ENCODE data around the gene SF1.

The SF1 gene

DNA sequence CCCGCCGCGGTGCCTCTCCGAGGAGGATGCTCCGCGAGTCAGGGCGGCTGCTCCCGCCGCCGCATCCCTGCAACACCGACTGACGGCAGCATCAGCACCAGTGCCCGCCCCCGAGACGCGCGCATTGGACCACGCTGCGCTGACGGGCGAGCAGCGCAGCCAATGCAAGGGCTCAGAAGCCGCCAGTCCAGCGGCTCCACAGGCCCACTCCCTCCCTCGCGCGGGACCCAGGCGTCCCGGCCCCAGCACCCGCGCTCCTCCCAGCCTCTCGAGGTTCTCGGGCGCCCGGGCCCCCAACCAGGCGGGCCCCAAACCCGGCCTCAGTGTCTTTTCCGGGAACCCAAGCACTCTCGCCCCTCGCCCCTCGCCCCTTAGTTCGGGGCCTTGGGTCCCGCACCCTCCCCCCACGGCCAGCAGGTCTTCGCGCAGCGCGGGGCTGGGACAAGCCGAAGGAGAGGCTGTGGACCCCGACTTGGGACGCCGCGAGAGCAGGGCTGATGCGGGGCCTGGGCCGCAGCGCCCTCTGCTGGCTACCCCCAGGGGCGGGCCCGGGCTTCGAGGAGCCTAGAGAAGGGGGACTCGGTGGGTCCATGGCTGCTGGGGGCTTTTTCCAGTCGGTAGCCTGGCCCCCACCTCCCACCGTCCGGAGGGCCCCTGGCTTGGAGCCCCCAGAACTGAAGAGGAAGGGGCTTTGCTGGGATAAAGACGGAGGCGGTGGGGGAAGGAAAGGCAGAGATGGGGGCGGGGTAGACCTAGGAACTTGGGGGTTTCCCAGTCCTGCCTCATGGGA, 55.0 kb downstream of the SF1 start, which contains the start of gene NRXN2:
Gene NRXN2 (minus strand): TSS at position 81 of the 790 bp plus-strand sequence. CDS start 9,498 bp downstream, outside the sequence.
- no peak for DNase-seq

DNA sequence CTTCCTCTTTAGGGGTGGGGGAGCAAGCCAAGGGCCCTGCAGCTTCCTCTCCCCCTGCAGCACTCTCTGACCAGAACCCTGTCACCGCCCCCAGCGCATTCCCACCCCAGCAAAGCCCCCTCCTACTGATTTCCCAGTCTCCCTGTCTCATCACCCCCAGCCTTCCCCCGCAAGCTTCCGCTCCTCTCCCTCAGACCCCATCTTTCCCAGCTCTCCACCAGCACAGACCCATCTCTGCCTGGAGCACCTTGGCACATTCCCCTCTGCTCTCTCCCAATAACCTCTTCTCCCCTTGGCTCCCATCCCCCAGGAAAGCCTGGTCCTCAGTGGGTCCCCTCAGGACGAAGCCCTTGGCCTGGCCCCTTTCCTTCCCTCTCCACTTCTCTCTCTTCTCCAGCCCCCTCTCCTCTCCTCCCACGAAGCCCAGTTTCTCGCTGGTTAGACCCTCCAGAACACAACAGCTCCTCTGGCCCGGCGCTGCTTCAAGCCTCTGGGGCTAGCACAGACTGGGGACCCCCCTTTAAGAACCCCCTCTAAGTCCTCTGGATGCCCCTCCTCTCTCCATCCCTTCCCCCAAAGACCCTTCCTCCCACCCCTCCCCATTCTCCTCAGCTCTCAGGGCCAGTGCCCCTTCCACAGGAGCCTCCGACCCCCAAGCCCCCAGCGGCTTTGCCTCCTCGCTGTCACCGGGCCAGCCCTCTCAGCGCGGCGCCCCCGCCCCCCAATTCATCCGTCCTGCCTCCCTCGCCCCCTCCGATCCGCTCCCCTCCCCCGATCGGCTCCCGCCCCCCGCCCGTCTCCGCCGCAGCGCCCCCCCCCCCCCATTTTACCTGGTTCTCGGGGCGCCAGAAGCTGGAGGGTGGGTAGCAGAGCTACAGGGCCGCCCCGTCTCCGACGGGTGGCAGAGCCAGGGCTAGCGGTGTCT, 55.9 kb downstream of the SF1 start:
- no peak for DNase-seq

DNA sequence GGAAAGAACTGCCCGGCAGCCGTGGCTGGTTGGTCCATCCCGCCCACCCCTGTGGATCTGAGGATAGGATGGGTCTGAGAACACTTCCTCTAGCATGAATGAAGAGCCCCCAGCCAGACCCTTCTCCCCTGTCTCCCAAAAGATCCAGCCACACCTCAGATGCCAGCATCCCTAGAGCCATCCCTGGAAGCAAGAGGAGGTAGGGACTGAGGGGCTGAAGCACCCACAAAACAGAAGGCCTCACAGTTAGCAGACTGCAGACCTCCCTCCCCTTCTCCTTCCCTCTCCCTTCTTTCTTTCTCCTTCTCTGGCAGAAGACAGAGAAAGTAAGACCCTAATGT, 57.0 kb downstream of the SF1 start:
- DNase-seq: no peak

DNA sequence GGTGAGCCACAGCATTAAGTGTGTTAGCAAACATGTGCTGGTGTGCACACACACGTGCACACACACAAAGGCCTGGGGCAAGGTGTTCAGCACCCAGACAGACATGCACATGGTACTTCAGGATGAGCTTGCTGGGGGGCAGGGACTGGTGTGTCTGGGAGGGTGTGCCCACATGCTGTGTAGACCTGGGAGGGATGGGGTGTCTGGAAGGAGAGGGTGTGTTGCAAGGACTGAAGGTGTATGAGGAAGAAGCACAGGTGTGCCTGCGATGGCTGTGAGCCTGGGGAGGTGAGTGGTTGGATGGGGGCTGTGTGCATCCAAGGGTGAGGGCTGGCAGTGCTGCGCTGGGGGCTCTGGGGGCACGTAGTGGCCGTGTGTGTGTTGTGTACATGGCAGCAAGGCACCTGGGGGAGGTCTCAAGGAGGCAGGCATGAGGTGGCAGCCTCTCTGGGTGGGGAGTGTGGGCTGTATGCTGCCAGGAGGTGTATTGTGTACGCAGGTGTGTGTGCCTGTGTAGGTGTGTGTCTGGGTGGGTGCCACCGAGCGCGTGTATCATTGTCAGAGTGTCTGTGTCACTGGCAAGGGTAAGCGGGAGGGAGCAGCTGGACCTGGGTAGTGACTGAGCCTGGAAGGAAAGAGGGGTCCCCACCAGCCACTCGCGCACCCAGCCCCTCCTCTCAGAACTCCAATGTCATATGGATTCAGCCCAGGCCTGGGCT, 57.5 kb downstream of the SF1 start:
- DNase-seq: no peak

DNA sequence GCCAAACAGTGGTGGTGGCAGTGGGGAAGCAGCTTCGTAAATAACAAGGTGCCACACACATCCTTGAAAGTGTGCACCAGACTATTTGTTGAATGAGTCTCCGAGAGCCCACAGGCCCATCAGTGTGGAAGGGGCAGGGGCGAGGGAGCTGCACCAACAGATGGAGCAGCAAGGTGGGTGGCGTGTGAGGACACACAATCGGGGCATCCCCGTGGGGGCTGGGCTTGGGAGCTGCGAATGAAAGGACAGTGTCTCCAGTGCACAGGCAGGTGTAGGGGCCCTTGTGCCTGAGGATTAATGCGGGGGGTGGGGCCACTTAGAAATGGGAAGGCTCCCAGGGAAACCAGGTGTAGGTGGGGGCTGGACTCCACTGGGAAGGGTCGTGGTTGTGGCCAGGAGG, 58.2 kb downstream of the SF1 start:
- no peak for DNase-seq

DNA sequence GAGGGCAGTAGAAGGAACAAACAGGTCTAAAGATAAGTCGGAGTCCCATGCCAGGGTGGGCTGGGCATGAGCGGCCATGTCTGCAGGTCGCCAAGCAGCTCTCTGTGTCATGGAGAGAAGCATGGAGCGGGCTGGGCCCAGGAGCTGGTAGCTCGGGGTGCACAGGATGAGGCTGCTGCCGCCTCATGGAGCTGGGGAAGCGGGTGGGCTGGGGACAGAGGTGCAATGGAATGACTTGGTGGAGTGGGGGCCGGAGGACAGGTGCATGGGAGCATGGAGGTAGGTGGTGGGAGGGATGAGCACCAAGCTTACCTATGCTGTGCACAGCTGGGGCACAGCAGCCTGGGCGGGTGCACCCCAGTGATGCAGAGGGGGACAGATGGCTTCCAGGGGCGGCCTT, 58.9 kb downstream of the SF1 start:
- DNase-seq: no peak

DNA sequence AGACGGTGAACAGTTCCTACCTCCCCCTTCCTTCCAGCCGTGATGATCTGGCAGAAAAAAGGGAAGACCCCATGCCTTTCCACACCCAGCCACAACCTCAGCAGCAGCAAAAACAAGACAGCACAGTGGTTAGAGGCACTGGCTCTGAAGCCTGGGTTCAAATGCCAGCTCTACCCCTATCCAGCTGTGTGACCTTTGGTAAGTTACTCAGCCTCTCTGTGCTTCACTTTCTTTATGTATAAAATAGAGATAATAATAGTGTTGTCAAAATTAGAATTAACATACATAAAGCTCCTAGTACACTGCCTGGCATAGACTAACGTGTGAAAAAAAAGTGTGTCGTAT, 59.6 kb downstream of the SF1 start:
- DNase-seq: no peak

DNA sequence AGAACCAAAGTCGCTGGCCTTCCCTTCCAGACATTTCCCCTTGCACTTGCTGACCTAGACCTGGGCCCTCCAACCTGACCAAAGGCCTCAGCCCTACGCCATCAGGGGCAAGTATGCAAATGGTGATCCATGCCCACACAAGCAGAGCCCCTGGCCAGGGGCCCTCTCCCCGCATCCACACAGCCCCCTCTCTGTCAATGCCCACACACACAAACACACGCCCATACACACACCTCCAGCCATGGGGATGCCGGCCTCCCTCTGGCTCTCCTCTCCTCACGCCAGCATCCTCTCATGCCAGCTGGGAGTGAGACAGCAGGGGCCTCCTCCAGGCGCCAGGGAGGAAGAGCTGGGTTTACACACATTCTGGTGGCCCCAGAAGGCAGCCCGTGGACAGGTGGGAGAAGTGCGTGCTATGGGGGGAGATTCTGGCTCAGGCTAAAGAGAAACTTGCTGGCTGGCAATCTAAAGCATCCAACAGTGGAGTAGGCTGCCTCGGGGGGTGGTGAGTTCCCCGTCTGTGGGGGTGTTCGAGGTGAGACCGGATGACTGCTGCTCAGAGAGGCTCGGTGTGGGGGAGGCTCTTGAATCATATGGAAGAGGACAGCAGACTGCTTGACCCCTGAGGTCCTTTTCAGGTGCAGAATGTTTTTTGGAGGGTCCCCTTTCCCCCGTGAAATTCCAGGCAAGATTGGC, 60.1 kb downstream of the SF1 start:
- DNase-seq: no peak

DNA sequence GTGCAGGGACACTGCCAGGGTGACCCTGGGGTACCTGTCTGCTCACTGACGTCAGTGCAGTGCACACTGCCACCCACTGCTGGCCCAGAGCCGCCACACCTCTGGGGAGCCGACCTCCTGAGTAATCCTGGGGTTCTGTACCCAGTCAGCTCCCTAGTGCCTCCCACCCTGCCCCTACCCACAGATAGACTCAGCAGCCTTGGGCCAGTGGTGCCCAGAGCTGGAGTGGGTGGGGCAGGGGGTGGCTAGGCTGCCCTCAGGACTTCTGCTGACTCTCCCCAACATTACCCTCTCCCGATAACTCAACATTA, 61.1 kb downstream of the SF1 start:
- no peak for DNase-seq

DNA sequence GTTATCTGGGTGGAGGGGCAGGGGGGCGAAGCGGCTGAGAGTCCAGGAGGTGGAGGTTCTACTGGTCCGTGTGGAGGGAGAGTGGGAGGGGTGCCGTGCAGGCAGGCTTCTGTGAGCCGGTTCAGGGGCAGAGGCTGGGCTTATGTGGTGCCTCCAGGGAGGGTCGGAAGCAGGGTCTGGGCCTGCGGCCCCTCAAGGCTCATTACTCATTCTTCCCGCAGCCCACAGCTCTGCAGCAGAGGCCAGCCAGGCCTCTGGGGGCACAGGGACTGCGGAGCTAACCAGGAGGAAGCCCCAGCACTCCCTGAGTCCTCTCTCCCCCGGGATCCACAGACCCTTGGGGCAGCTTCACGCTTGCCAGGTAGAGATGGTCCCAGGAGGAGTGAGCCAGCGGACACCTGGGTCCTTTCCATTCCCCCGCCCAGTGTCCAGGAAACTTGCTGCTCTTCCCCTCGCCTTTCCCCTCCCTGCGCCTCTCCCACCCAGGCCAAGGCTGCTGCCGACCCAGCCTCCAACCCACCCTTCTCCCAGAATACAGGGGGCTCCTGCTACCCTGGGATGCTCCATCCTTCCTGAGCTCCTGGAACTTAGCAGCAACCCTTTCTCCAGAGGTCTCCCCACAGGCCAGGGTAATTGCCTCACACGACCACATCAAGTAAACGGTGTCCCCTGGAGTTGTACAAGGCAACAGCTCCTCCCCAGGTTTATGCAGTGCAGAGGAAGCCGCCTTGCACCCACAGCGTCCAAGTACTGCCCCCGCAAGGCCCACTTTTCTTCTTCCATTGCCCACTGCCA, 61.7 kb downstream of the SF1 start:
- DNase-seq: no peak

DNA sequence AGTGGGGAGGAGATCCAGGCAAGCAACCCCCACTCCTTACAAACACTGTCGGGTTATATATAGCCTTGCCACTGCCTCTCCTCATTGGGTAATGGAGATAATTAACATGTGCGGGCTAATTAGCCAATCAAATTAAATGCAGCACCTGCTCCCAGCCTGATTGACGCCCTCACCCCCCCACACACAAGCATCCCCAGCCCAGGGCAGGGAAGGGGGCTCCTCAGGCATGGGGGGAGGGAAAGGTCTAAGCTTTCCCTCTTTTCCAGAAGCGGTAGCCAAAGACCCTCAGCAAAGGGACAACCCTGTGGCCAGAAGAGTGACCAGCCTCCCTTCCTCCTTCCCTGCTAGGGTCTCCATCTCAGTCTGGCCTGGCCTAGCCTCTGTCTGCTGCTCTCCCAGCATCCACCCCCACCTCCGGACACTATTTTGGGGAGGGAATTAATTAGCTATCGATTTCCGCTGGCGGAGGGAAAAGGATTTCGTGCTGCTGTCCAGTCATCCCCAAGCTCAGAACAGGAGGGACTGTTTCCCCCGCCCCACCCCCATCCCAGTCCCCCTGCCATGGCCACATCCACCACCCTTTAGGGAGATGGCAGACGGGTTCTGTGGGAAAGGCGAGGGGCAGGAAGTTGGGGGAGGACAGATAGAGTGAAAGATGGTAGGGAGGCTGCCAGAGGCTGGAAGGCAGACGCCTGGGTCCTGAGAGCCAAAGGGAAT, 62.4 kb downstream of the SF1 start:
- no peak for DNase-seq

DNA sequence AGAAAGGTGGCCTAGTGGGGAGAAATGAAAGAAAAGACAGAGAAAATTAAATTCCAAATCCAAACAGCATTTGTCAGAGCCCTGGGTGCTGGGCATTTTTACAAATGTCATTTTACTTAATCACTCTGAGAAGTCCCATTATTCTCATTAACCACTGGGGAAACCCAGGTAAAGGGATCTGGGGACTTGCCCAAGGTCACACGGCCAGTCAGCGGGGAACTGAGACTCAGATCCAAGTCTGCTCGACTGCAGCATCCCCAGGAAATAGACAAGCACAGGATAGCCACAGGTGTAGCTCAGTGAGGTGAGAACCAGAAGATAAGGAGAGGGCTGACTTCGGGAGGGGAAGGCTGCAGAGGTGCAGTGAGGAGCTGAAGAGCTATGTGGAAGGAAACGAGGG, 63.2 kb downstream of the SF1 start:
- DNase-seq: no peak

DNA sequence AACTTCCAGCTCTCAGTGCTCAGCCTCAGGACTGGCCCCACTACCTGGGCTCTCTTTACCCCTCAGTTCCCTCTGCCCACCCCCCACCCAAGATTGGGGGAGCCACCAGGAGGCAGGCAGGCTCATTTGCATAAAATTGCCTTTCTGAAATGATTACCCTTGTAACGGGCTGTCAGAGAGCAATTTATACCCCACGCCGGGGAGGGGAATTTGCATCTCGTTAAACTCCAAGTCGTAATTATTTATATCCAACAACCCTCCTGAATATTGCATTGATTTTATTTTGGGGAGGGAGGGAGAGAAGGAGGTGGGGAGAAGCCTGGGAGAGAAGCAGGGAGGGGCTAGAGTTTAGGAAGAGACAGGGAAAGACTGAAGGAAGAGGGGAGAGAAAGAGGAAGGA, 63.7 kb downstream of the SF1 start:
- no peak for DNase-seq

Data from cortex of kidney (tissue), 1 donor.